ENCODE measurements around the gene NLRP9.

The NLRP9 gene

GRCh38 chr19:55694656-55695491, 43.3 kb downstream of the NLRP9 start:
- TF ChIP-seq, protein P1, sequence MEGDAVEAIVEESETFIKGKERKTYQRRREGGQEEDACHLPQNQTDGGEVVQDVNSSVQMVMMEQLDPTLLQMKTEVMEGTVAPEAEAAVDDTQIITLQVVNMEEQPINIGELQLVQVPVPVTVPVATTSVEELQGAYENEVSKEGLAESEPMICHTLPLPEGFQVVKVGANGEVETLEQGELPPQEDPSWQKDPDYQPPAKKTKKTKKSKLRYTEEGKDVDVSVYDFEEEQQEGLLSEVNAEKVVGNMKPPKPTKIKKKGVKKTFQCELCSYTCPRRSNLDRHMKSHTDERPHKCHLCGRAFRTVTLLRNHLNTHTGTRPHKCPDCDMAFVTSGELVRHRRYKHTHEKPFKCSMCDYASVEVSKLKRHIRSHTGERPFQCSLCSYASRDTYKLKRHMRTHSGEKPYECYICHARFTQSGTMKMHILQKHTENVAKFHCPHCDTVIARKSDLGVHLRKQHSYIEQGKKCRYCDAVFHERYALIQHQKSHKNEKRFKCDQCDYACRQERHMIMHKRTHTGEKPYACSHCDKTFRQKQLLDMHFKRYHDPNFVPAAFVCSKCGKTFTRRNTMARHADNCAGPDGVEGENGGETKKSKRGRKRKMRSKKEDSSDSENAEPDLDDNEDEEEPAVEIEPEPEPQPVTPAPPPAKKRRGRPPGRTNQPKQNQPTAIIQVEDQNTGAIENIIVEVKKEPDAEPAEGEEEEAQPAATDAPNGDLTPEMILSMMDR (IDR thresholded peaks at IDR 0.05; ENCODE audit: low read depth, low read length), result no peak
- no peak for DNase-seq (ENCODE audit: extremely low read depth, low read depth)

GRCh38 chr19:55694241-55694655, 44.0 kb downstream of the NLRP9 start:
- DNase-seq (ENCODE audit: extremely low read depth, low read depth), result no peak
- TF ChIP-seq, protein P1 (IDR thresholded peaks at IDR 0.05; ENCODE audit: low read depth, low read length), result no peak

DNA sequence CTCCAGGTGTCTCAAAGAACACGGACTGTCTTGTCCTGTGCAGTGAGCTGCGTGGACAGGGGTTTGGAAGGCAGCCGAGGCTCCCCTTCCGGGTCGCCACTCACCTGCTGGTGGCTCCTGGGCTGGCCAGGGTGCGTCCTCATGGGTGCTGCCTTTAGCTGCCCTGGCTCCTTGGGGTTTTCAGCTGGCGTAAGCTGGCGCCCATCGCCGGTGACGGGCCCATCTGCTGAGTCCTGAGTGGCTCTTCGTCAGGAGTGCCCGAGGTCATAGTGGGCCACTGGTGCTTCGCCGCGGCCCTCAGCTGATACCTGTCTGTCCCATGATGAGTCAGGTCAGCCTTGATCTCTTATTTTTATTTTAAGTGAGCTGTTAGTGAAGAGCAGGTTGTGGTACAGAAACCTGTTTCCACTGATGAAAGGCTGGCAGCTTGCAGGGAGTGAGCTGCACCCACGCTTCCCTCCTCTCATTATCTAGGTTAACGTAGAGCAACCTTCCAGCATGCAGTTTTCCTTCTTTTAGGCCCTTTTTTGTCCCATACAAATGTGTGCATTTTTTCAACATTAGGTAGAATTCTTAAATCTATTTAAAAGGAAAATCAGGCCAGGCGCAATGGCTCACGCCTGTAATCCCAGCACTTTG, 44.7 kb downstream of the NLRP9 start:
- TF ChIP-seq, protein P1 (IDR thresholded peaks at IDR 0.05; ENCODE audit: low read depth, low read length), result no peak
- DNase-seq (ENCODE audit: extremely low read depth, low read depth), result no peak

DNA sequence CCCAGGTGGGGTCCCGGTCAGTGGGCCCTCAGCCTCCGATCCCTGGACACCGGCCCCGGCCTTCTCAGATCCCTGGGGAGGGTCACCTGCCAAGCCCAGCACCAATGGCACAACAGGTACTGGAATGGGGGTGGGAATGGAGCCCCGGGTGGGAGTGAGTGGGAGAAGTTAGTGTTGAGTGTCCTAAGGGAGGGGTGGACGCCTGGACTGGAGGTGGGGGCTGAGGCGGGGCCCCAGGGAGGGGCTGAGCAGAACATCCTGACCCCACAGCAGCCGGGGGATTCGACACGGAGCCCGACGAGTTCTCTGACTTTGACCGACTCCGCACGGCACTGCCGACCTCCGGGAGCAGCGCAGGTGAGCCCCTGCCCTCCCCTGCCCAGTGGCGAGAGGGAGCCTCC, 45.5 kb downstream of the NLRP9 start:
- TF ChIP-seq, protein P1 (IDR thresholded peaks at IDR 0.05; ENCODE audit: low read depth, low read length), result no peak
- no peak for DNase-seq (ENCODE audit: extremely low read depth, low read depth)

GRCh38 chr19:55691561-55692481, 46.4 kb downstream of the NLRP9 start:
- TF ChIP-seq, protein P1 (IDR thresholded peaks at IDR 0.05; ENCODE audit: low read depth, low read length), result no peak
- no peak for DNase-seq (ENCODE audit: extremely low read depth, low read depth)

- no peak for DNase-seq (ENCODE audit: extremely low read depth, low read depth)
- TF ChIP-seq, protein P1 (IDR thresholded peaks at IDR 0.05; ENCODE audit: low read depth, low read length), result no peak
Observed at GRCh38 chr19:55690769-55691545, 47.2 kb downstream of the NLRP9 start.
